Left ventricle myocardium inferior (tissue), 1 donor: ENCODE results near the gene CD3G. TPM values are rescaled to one million over a fixed set of nuclear protein-coding genes. Genes with fewer than 3 reads are reported as not detected.
"Not testable (repeated sequence)": the region's sequence is repeated elsewhere in the genome, so short reads cannot be mapped to it uniquely, and the experiment has no call there.

Experiments
- DNase-seq: peaks from one replicate; pipeline ENCODE4 v3.0.0-alpha.2; 2020
- H3K27ac ChIP-seq: fragments of 200-600 bp; replicated peaks from 2 replicates; pipeline ENCODE4 v1.8.0; 2021
- H3K27me3 ChIP-seq: fragments of 200-600 bp; 2 replicates; pipeline ENCODE4 v1.8.0; 2021; ENCODE audit warnings: low read depth
- H3K36me3 ChIP-seq: fragments of 200-600 bp; 2 replicates; pipeline ENCODE4 v1.8.0; 2021
- H3K4me1 ChIP-seq: fragments of 200-600 bp; 2 replicates; pipeline ENCODE4 v1.8.0; 2021
- H3K4me3 ChIP-seq: fragments of 200-600 bp; 2 replicates; pipeline ENCODE4 v1.8.0; 2021; ENCODE audit warnings: mild to moderate bottlenecking, moderate library complexity
- H3K9me3 ChIP-seq: fragments of 200-600 bp; replicated peaks from 2 replicates; pipeline ENCODE4 v1.8.0; 2021
- CTCF ChIP-seq: fragments of 200-600 bp; IDR thresholded peaks from 2 replicates; pipeline ENCODE4 v1.8.0; 2021; ENCODE audit warnings: antibody characterized with exemption, mild to moderate bottlenecking, borderline replicate concordance
- intact Hi-C: fragments of 100-400 bp; cut with micrococcal nuclease; formaldehyde crosslinking; loops from one replicate; pipeline ENCODE4 v1.11.0; 2022
- total RNA-seq: library from RNA; stranded (reverse); fragmentation: NEBNext Ultra II Directional; extraction: Animal tissue kit (Norgen Biotek cat#: 25700); gene quantifications from one replicate; pipeline ENCODE4 v1.2.1, GENCODE V29; 2021
- donor health status: DM: no; HTN: yes; CAD: no; lungs with severe emphysema.

CD3G gene
- total RNA-seq, 1 donor from 2014 or later, result 0.16 TPM

- intact Hi-C loops, result no loop called here
- Histone ChIP-seq H3K9me3 (no peaks in the 10 kb centered on the region), H3K36me3 (no peaks in the 10 kb centered on the region), H3K4me3 (no peak within 1 kb of the TSS), H3K4me1 (no peaks in the 10 kb centered on the region), H3K27ac (no peak within 1 kb of the TSS), H3K27me3 (peaks cover 36% of the 10 kb centered on the region)
- DNase-seq, result no peak
- no peak for TF ChIP-seq CTCF
Observed at GRCh38 chr11:118304568-118305248, 39.4 kb upstream of the CD3G start, which contains the start of gene CD3E. Gene CD3E, plus strand, starts transcription at chr11:118304730. Its CDS starts 223 bp downstream, at chr11:118304953.

GRCh38 chr11:118305726-118306125 is 38.4 kb upstream of the CD3G start:
- TF ChIP-seq CTCF, result no peak
- intact Hi-C loops, result no loop called here
- no peaks in the 10 kb centered on the region for H3K36me3 ChIP-seq
- no peak overlapping the region for H3K4me3 ChIP-seq
- H3K4me1 ChIP-seq, result no peaks in the 10 kb centered on the region
- H3K27me3 ChIP-seq, result peaks cover 39% of the 10 kb centered on the region
- DNase-seq, result no peak
- no peaks in the 10 kb centered on the region for H3K9me3 ChIP-seq
- H3K27ac ChIP-seq, result no peak overlapping the region

- intact Hi-C loops, result no loop called here
- TF ChIP-seq CTCF, result no peak
- H3K36me3 ChIP-seq, result no peaks in the 10 kb centered on the region
- peaks cover 48% of the 10 kb centered on the region for H3K27me3 ChIP-seq
- no peak overlapping the region for H3K27ac ChIP-seq
- no peak for DNase-seq
- H3K4me3 ChIP-seq, result no peak overlapping the region
- H3K4me1 ChIP-seq, result no peaks in the 10 kb centered on the region
- no peaks in the 10 kb centered on the region for H3K9me3 ChIP-seq
Observed at GRCh38 chr11:118306556-118306955, 37.6 kb upstream of the CD3G start.

GRCh38 chr11:118308995-118309528 is 35.1 kb upstream of the CD3G start:
- H3K36me3 ChIP-seq, H3K4me3 ChIP-seq, intact Hi-C loops, H3K4me1 ChIP-seq, H3K9me3 ChIP-seq, H3K27ac ChIP-seq, DNase-seq: not testable (repeated sequence)
- H3K27me3 ChIP-seq, result peaks cover 52% of the 10 kb centered on the region

GRCh38 chr11:118310271-118310670 is 33.9 kb upstream of the CD3G start:
- no peaks in the 10 kb centered on the region for H3K36me3 ChIP-seq
- H3K9me3 ChIP-seq, result no peaks in the 10 kb centered on the region
- peaks cover 4% of the 10 kb centered on the region for H3K4me1 ChIP-seq
- intact Hi-C loops, result no loop called here
- H3K27ac ChIP-seq, result no peak overlapping the region
- H3K4me3 ChIP-seq, result no peak overlapping the region
- no peak for DNase-seq
- no peak for TF ChIP-seq CTCF
- H3K27me3 ChIP-seq, result peaks cover 54% of the 10 kb centered on the region

- peaks cover 54% of the 10 kb centered on the region for H3K27me3 ChIP-seq
- intact Hi-C loops, result no loop called here
- H3K27ac ChIP-seq, result no peak overlapping the region
- TF ChIP-seq CTCF, result no peak
- no peaks in the 10 kb centered on the region for H3K36me3 ChIP-seq
- no peak for DNase-seq
- H3K9me3 ChIP-seq, result no peaks in the 10 kb centered on the region
- H3K4me3 ChIP-seq, result no peak overlapping the region
- peaks cover 11% of the 10 kb centered on the region for H3K4me1 ChIP-seq
Observed at GRCh38 chr11:118310781-118311485, 33.2 kb upstream of the CD3G start.
